HepG2 (cell line): Measurements from ENCODE around the gene C18orf63. TPM values are rescaled to one million over a fixed set of nuclear protein-coding genes. Genes with fewer than 3 reads are reported as not detected.

Experiments used
- BRCA1 ChIP-seq: sonication (generic); formaldehyde crosslinking; IDR thresholded peaks from 2 replicates; pipeline ENCODE4 v1.4.0; 2020; ENCODE audit warnings: missing genetic modification reagents
- CTCF ChIP-seq: sonication (generic); formaldehyde crosslinking; IDR thresholded peaks from 2 replicates; pipeline ENCODE4 v1.5.0; 2020; ENCODE audit warnings: mild to moderate bottlenecking, missing genetic modification reagents, moderate library complexity
- DNMT3B ChIP-seq: conservative IDR thresholded peaks from 2 replicates; pipeline ENCODE4 v1.6.1; 2016; ENCODE audit warnings: missing biosample characterization, control low read depth
- E2F5 ChIP-seq: sonication (generic); formaldehyde crosslinking; conservative IDR thresholded peaks from 2 replicates; pipeline ENCODE4 v1.4.0; 2020; ENCODE audit warnings: missing genetic modification reagents
- EED ChIP-seq: sonication (generic); formaldehyde crosslinking; IDR thresholded peaks from 2 replicates; pipeline ENCODE4 v1.5.0; 2020; ENCODE audit warnings: mild to moderate bottlenecking, missing genetic modification reagents
- GZF1 ChIP-seq: sonication (generic); formaldehyde crosslinking; IDR thresholded peaks from 2 replicates; pipeline ENCODE4 v1.5.1; 2020; ENCODE audit warnings: mild to moderate bottlenecking, missing genetic modification reagents
- HDAC6 ChIP-seq: fragments of 200-600 bp; sonication (generic); IDR thresholded peaks from 2 replicates; pipeline ENCODE4 v1.7.0; 2017; ENCODE audit warnings: mild to moderate bottlenecking, antibody characterized with exemption, low read length, low read depth
- HHEX ChIP-seq: IDR thresholded peaks from 2 replicates; pipeline ENCODE4 v1.6.1; 2016; ENCODE audit warnings: control low read depth
- MIXL1 ChIP-seq: IDR thresholded peaks from 2 replicates; pipeline ENCODE4 v1.6.1; 2016
- NPAS2 ChIP-seq: sonication (generic); formaldehyde crosslinking; IDR thresholded peaks from 2 replicates; pipeline ENCODE4 v1.8.0; 2022; ENCODE audit warnings: mild to moderate bottlenecking, missing genetic modification reagents, borderline replicate concordance
- ONECUT2 ChIP-seq: sonication (generic); formaldehyde crosslinking; IDR thresholded peaks from 2 replicates; pipeline ENCODE4 v1.4.0; 2020; ENCODE audit warnings: missing genetic modification reagents
- POLR2AphosphoS5 ChIP-seq: IDR thresholded peaks from 2 replicates; pipeline ENCODE4 v1.6.1; 2012; ENCODE audit warnings: low read depth, low read length
- RFXANK ChIP-seq: IDR thresholded peaks from 2 replicates; pipeline ENCODE4 v1.6.1; 2016
- ZBTB7A ChIP-seq: sonication (generic); formaldehyde crosslinking; IDR thresholded peaks from 2 replicates; pipeline ENCODE4 v1.8.0; 2022; ENCODE audit warnings: mild to moderate bottlenecking, missing genetic modification reagents
- ZNF101 ChIP-seq: sonication (generic); formaldehyde crosslinking; IDR thresholded peaks from 2 replicates; pipeline ENCODE4 v1.4.0; 2020; ENCODE audit warnings: mild to moderate bottlenecking, low read depth, missing genetic modification reagents, borderline replicate concordance
- ZNF235 ChIP-seq: sonication (generic); formaldehyde crosslinking; IDR thresholded peaks from 2 replicates; pipeline ENCODE4 v1.8.1; 2023; ENCODE audit warnings: mild to moderate bottlenecking, missing genetic modification reagents, borderline replicate concordance
- ZNF264 ChIP-seq: sonication (generic); formaldehyde crosslinking; IDR thresholded peaks from 2 replicates; pipeline ENCODE4 v1.4.0; 2020; ENCODE audit warnings: missing genetic modification reagents
- ZNF362 ChIP-seq: sonication (generic); formaldehyde crosslinking; IDR thresholded peaks from 2 replicates; pipeline ENCODE4 v1.4.0; 2020; ENCODE audit warnings: missing genetic modification reagents, mild to moderate bottlenecking, borderline replicate concordance
- ZNF431 ChIP-seq: sonication (generic); formaldehyde crosslinking; IDR thresholded peaks from 2 replicates; pipeline ENCODE4 v1.9.0; 2022; ENCODE audit warnings: missing genetic modification reagents, low read depth, mild to moderate bottlenecking, borderline replicate concordance
- ZNF441 ChIP-seq: sonication (generic); formaldehyde crosslinking; IDR thresholded peaks from 2 replicates; pipeline ENCODE4 v1.7.0; 2021; ENCODE audit warnings: missing genetic modification reagents, borderline replicate concordance
- ZNF816 ChIP-seq: sonication (generic); formaldehyde crosslinking; IDR thresholded peaks from 2 replicates; pipeline ENCODE4 v1.8.0; 2022; ENCODE audit warnings: missing genetic modification reagents, mild to moderate bottlenecking, borderline replicate concordance
- ZSCAN31 ChIP-seq: sonication (generic); formaldehyde crosslinking; IDR thresholded peaks from 2 replicates; pipeline ENCODE4 v1.5.0; 2020; ENCODE audit warnings: low read depth, mild to moderate bottlenecking, missing genetic modification reagents
- polyA plus RNA-seq, 8 experiments: library from polyadenylated mRNA; depleted of rRNA in 3 of 8; stranded (reverse) in 7 of 8; unstranded in 1 of 8; fragments of >200 nt; fragmentation: Illumina TruSeq in 4 of 8; extraction: Trizol in 4 of 8; gene quantifications; 2 replicates each; pipeline versions ENCODE4 v1.2.1 to v1.2.3, GENCODE V29; 2011 to 2016; ENCODE audit warnings: low read depth in 4 of 8, missing spikeins in 1 of 8, mixed read lengths in 1 of 8; ENCODE audit not compliant: insufficient read depth in 1 of 8
- total RNA-seq, 5 experiments: library from RNA; depleted of rRNA; stranded (reverse); fragments of >200 nt; fragmentation: Illumina TruSeq; extraction: Trizol; gene quantifications; 2 replicates each; pipeline ENCODE4 v1.2.3, GENCODE V29; 2016; ENCODE audit warnings: low read depth in 1 of 5
- TF ChIP-seq, protein P1 (sequence below): sonication (generic); formaldehyde crosslinking; IDR thresholded peaks from 2 replicates; pipeline ENCODE4 v1.4.0; 2020; ENCODE audit warnings: mild to moderate bottlenecking, missing genetic modification reagents
- TF ChIP-seq, protein P2 (sequence below): sonication (generic); formaldehyde crosslinking; IDR thresholded peaks from 2 replicates; pipeline ENCODE4 v1.9.0; 2021; ENCODE audit warnings: missing genetic modification reagents, mild to moderate bottlenecking, borderline replicate concordance

The C18orf63 gene
- total and polyA plus RNA-seq, 2 of the 13 experiments (the other 11 are each of a cell fraction or from before 2014, with no cell fraction given), result 0.01 TPM; not detected in 1

DNA sequence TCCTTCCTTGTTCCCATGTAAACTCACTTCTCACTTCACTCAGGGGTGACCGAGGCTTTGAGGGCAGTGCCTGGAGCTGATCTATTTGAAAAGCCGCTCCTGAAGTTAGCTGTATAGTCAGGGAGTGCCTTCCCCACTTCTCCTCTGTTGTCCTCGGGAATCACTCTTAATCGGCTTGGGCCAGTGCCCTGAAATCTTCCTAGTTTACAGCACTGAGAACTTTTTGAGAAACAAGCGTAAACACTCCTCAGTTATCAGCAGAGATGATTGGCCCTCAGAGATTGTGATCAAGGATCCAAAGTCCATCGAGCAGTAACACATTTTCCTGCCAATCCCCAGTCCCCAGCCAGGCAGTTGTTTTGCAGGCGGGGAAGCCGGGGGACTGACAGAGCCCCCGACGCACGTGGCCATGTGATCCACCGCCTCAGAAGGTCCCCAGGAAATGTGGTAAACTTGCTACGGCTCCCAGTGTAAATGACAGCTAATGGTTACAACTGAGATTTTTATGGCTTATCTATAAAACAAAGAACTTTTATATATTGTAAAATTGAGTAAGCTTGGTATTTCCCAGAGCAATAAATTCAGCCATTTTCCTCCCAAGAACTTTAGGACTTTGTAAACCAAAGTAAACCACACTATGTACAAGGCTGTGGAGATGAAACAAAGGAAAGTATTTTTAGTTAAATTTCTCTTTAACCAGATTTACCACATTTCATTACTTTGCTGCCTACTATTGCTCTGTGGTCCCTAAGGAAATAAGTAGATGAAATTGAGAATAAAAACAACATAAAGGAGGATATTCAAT, 53.5 kb downstream of the C18orf63 start (continued):
- TF ChIP-seq CTCF (CRISPR knock-in tag) (no peak), ZBTB7A (0 out of 2 replicates have a peak, but pooled peaks have one; percentile 22), ZNF101 (CRISPR knock-in tag) (0 out of 2 replicates have a peak, but pooled peaks have one; percentile 41), MIXL1 (CRISPR knock-in tag) (no peak), ZSCAN31 (CRISPR knock-in tag) (peak; percentile 56; the same call in 1 of the 2 replicates), GZF1 (no peak), ZNF431 (peak; percentile 42; the same call in 1 of the 2 replicates), ZNF362 (CRISPR knock-in tag) (no peak), ZNF235 (0 out of 2 replicates have a peak, but pooled peaks have one; percentile 25), EED (no peak), HHEX (CRISPR knock-in tag) (no peak), ZNF816 (CRISPR knock-in tag) (no peak), HDAC6 (no peak), POLR2AphosphoS5 (no peak), NPAS2 (CRISPR knock-in tag) (no peak), RFXANK (CRISPR knock-in tag) (no peak), ZNF264 (CRISPR knock-in tag) (no peak), BRCA1 (CRISPR knock-in tag) (no peak), ONECUT2 (CRISPR knock-in tag) (no peak), ZNF441 (no peak), DNMT3B (CRISPR knock-in tag) (no peak), E2F5 (CRISPR knock-in tag) (no peak)
- TF ChIP-seq, protein P1, sequence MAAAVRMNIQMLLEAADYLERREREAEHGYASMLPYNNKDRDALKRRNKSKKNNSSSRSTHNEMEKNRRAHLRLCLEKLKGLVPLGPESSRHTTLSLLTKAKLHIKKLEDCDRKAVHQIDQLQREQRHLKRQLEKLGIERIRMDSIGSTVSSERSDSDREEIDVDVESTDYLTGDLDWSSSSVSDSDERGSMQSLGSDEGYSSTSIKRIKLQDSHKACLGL, result 0 out of 2 replicates have a peak, but pooled peaks have one; percentile 50
- TF ChIP-seq, protein P2, sequence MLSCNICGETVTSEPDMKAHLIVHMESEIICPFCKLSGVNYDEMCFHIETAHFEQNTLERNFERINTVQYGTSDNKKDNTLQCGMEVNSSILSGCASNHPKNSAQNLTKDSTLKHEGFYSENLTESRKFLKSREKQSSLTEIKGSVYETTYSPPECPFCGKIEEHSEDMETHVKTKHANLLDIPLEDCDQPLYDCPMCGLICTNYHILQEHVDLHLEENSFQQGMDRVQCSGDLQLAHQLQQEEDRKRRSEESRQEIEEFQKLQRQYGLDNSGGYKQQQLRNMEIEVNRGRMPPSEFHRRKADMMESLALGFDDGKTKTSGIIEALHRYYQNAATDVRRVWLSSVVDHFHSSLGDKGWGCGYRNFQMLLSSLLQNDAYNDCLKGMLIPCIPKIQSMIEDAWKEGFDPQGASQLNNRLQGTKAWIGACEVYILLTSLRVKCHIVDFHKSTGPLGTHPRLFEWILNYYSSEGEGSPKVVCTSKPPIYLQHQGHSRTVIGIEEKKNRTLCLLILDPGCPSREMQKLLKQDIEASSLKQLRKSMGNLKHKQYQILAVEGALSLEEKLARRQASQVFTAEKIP (CRISPR knock-in tag), result no peak
